ENCODE results near the gene RAB44.

RAB44 gene

GRCh38 chr6:36697481-36697903 is at the start of gene RAB44:
Gene RAB44 (plus strand): TSS chr6:36697826. CDS start chr6:36704236, 6,410 bp downstream.
- TF ChIP-seq GATA2 (IDR thresholded peaks at IDR 0.05; ENCODE audit: low read depth, low read length) = no peak
- TF ChIP-seq GATA3 (IDR thresholded peaks at IDR 0.05; ENCODE audit: low read depth, low read length) = no peak

GRCh38 chr6:36649086-36649485 is 48.5 kb upstream of the RAB44 start:
- TF ChIP-seq GATA3 (IDR thresholded peaks at IDR 0.05; ENCODE audit: low read depth, low read length) = no peak
- TF ChIP-seq GATA2 (IDR thresholded peaks at IDR 0.05; ENCODE audit: low read depth, low read length) = no peak

- TF ChIP-seq GATA3 (IDR thresholded peaks at IDR 0.05; ENCODE audit: low read depth, low read length) (no peak), GATA2 (IDR thresholded peaks at IDR 0.05; ENCODE audit: low read depth, low read length) (no peak)
Observed at GRCh38 chr6:36649701-36650484, 47.7 kb upstream of the RAB44 start.

GRCh38 chr6:36650848-36651478 is 46.7 kb upstream of the RAB44 start:
- TF ChIP-seq GATA3 (IDR thresholded peaks at IDR 0.05; ENCODE audit: low read depth, low read length) (no peak), GATA2 (IDR thresholded peaks at IDR 0.05; ENCODE audit: low read depth, low read length) (no peak)

GRCh38 chr6:36651659-36652379 is 45.8 kb upstream of the RAB44 start:
- no peak for TF ChIP-seq GATA2 (IDR thresholded peaks at IDR 0.05; ENCODE audit: low read depth, low read length)
- TF ChIP-seq GATA3 (IDR thresholded peaks at IDR 0.05; ENCODE audit: low read depth, low read length) = no peak

- TF ChIP-seq GATA3 (IDR thresholded peaks at IDR 0.05; ENCODE audit: low read depth, low read length) (peak; percentile 96), GATA2 (IDR thresholded peaks at IDR 0.05; ENCODE audit: low read depth, low read length) (peak; percentile 98)
Observed at GRCh38 chr6:36655085-36655724, 42.4 kb upstream of the RAB44 start.

GRCh38 chr6:36656441-36656840 is 41.2 kb upstream of the RAB44 start:
- TF ChIP-seq GATA3 (IDR thresholded peaks at IDR 0.05; ENCODE audit: low read depth, low read length) (no peak), GATA2 (IDR thresholded peaks at IDR 0.05; ENCODE audit: low read depth, low read length) (no peak)

GRCh38 chr6:36657271-36657670 is 40.4 kb upstream of the RAB44 start:
- TF ChIP-seq GATA2 (IDR thresholded peaks at IDR 0.05; ENCODE audit: low read depth, low read length) (no peak), GATA3 (IDR thresholded peaks at IDR 0.05; ENCODE audit: low read depth, low read length) (no peak)

GRCh38 chr6:36657942-36658544 is 39.6 kb upstream of the RAB44 start:
- TF ChIP-seq GATA2 (IDR thresholded peaks at IDR 0.05; ENCODE audit: low read depth, low read length) (no peak), GATA3 (IDR thresholded peaks at IDR 0.05; ENCODE audit: low read depth, low read length) (no peak)

GRCh38 chr6:36659271-36659670 is 38.4 kb upstream of the RAB44 start:
- no peak for TF ChIP-seq GATA3 (IDR thresholded peaks at IDR 0.05; ENCODE audit: low read depth, low read length)
- TF ChIP-seq GATA2 (IDR thresholded peaks at IDR 0.05; ENCODE audit: low read depth, low read length) = no peak

GRCh38 chr6:36660771-36661471 is 36.7 kb upstream of the RAB44 start:
- TF ChIP-seq GATA3 (IDR thresholded peaks at IDR 0.05; ENCODE audit: low read depth, low read length) = no peak
- no peak for TF ChIP-seq GATA2 (IDR thresholded peaks at IDR 0.05; ENCODE audit: low read depth, low read length)

GRCh38 chr6:36662380-36662779 is 35.2 kb upstream of the RAB44 start:
- TF ChIP-seq GATA3 (IDR thresholded peaks at IDR 0.05; ENCODE audit: low read depth, low read length) = no peak
- no peak for TF ChIP-seq GATA2 (IDR thresholded peaks at IDR 0.05; ENCODE audit: low read depth, low read length)

- TF ChIP-seq GATA2 (IDR thresholded peaks at IDR 0.05; ENCODE audit: low read depth, low read length) = no peak
Observed at GRCh38 chr6:36662827-36663256, 34.8 kb upstream of the RAB44 start.

Data from SH-SY5Y (cell line).